ENCODE data around the gene KRR1.

The KRR1 gene

DNA sequence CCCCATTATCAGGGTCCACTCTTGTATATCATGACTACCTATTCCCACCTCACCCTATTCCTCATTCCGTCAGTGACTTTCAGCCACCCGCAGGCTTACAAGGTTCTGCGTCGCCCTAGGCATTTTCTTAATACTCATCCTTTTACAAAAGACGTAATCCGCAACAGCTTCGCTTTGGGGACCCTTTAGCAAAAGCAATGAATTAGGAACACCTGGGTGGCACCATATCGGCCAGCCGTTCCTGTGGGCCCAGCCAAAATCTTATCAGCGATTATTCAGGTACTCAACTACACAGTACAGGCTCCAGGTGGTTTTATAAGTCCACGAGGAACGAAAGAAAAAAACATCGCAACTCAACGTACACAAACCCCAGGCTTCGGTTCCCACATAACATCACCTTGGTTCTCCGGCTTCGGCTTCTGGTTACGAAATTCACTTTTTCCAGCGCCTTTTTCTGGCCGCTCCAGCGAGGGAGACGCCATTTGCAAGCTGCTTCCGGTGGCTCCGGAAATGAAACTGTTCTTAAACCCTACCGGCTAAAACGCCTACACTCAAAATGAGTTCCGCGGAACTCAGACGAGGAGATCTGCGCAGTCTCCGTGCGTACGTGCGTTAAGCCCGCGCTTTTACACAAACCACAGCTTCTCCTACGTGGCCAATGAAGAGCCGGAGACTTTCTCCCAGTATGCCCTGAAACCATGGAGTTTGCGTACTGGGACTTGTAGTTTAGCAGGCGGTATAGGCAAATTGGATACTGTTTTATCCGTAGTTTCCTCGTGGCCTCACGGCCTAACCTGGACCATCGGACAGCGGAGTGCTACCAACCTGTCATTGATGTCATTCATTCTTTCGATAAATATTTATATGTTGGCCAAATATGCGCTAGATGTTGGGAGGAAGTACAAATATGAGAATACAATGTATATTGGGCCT lies at the start of gene KRR1:
KRR1 (minus strand) TSS at position 494 of the 933 bp plus-strand sequence; CDS start at position 482, 12 bp downstream.
- DNase-seq (ENCODE audit: low spot score) = peak; percentile 88

GRCh38 chr12:75560167-75560566 lies 48.8 kb upstream of the KRR1 start:
- peak; percentile 8 for DNase-seq (ENCODE audit: low spot score)

- DNase-seq (ENCODE audit: low spot score) = no peak
Observed at GRCh38 chr12:75558287-75558686, 46.9 kb upstream of the KRR1 start.

- no peak for DNase-seq (ENCODE audit: low spot score)
Observed at GRCh38 chr12:75556311-75556899, 45.0 kb upstream of the KRR1 start.

GRCh38 chr12:75554556-75554880 lies 43.1 kb upstream of the KRR1 start:
- DNase-seq (ENCODE audit: low spot score) = no peak

DNA sequence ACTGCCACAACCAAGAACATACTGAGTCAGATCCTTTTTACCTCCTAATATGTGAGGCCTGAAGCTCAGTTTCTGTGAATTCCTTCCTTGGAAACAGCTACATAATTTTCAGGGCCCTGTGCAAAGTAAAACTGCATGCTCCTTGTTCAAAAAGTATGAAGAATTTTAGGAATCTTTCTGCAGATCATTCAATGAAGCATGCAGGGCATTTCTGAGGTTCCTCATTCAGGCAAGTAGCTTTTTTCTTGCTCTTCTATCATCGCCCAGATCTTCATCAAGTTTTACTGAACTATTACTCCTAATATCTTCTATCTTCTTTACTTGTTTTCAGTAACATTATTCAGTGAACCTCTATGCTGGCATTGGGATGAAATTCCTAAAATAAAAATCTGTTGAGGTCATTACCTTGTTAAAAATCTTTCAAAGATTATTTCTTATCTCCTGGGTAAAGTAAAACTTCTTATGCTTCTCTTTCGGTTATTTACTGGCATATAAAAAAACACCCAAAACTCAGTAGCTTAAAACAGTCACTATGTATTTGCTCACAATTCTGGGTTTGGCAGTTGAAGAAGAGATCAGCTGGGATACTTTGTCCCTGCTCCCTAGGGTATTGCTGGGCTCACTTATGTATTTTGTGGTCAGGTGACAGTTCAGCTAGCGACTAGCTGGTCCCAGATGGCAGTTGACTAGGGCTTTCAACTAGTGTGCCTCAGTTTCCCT lies 42.6 kb upstream of the KRR1 start:
- no peak for DNase-seq (ENCODE audit: low spot score)

GRCh38 chr12:75553398-75553797 lies 42.0 kb upstream of the KRR1 start:
- DNase-seq (ENCODE audit: low spot score) = no peak

DNA sequence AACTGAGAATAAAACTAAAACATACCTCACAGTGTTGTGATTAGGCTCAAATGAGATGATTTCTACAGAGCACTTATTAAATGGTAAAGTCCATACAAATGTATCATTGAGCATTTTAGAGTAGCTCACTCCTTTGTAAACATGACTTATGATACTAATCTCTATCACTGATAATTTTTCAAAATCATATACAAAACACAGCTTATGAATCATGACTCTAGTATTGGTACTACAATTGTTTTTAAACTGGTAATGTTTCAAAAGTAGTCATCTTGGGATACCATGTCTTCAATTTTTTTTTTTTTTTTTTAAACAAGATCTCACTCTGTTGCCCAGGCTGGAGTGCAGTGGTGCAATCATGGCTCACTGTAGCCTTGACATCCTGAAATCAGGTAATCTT lies 40.1 kb upstream of the KRR1 start:
- DNase-seq (ENCODE audit: low spot score) = no peak

GRCh38 chr12:75550401-75551240 lies 39.2 kb upstream of the KRR1 start:
- no peak for DNase-seq (ENCODE audit: low spot score)

- DNase-seq (ENCODE audit: low spot score) = no peak
Observed at GRCh38 chr12:75549989-75550388, 38.6 kb upstream of the KRR1 start.

DNA sequence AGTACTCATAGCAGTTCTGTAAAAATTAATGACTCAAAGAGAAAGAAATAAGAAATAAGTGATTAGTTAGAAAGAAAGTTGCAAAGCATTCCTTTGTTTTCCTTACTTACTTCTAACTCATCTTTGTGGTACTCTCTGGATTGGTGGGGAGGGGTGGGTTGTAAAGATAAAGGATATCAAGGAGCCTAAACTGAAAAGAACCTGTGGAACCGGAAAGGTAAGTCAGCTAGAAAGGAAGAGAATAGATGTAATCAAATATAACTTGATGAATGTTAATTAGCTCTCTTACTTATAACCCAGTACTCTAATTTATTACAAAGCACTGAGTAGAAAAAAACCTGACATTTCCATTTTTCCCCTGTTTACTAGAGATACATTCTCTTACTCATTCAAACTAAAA lies 37.5 kb upstream of the KRR1 start:
- no peak for DNase-seq (ENCODE audit: low spot score)

GRCh38 chr12:75545636-75546035 lies 34.2 kb upstream of the KRR1 start:
- no peak for DNase-seq (ENCODE audit: low spot score)

- no peak for DNase-seq (ENCODE audit: low spot score)
Observed at GRCh38 chr12:75543529-75543928, 32.1 kb upstream of the KRR1 start.

DNA sequence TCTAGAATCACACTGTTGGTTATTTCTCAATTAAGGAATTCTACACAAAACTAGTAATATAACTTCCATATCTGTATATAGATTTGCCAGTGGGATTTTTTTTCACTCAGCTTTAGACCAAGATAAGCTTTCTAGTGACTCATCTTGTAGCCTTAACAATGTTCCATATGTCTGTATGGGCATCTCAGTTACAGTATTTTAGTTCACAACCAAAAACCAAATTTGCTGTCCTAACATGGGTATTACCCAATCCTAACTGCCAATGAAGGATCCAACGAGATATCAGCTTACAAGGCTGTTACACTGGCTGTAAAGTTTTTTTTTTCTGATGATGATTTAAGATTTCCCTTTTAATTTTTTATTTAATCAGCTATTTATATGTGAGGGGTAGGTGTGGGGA lies 31.5 kb upstream of the KRR1 start:
- DNase-seq (ENCODE audit: low spot score) = no peak

DNA sequence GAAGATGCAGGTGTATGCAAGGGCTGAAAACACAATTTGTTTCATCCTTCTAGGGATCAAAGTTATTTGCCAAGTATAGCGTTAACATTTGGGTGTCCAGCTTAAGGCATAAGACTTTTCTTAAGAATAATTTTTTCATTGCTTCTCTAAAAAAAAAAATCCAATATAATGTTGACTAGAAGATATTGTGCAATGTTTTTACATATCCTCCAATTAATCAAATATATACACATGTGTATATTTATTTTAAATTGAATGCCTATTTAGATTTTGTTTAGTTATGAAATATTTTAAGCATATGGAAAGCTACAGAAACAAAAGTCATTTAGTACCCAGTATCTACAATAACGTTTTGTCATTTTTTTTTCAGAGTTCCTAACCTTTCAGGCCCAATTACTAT lies 28.5 kb upstream of the KRR1 start:
- DNase-seq (ENCODE audit: low spot score) = no peak

GRCh38 chr12:75533239-75533638 lies 21.8 kb upstream of the KRR1 start:
- DNase-seq (ENCODE audit: low spot score) = no peak

- no peak for DNase-seq (ENCODE audit: low spot score)
Observed at GRCh38 chr12:75529826-75530225, 18.4 kb upstream of the KRR1 start.

- no peak for DNase-seq (ENCODE audit: low spot score)
Observed at GRCh38 chr12:75529316-75529715, 17.9 kb upstream of the KRR1 start.

DNA sequence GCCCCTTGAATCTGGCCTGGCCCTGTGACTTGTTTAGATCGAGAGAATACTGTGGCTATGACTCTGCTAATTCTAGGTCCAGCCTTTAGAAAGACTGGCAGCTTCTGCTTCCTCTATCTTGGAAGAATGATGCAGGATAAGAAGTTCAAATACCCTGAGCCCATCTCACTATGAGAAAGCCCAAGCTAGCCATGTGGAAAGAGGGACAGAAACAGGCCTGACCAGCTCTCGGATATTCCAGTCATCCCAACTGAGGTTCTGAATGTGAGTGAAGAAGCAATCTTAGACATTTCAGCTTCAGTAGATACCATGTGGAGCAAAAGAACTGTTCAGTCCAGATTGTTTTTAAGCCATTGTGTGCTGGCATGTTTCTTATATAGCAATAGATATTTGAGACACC lies 17.3 kb upstream of the KRR1 start:
- DNase-seq (ENCODE audit: low spot score) = no peak

- DNase-seq (ENCODE audit: low spot score) = no peak
Observed at GRCh38 chr12:75528272-75528671, 16.9 kb upstream of the KRR1 start.

DNA sequence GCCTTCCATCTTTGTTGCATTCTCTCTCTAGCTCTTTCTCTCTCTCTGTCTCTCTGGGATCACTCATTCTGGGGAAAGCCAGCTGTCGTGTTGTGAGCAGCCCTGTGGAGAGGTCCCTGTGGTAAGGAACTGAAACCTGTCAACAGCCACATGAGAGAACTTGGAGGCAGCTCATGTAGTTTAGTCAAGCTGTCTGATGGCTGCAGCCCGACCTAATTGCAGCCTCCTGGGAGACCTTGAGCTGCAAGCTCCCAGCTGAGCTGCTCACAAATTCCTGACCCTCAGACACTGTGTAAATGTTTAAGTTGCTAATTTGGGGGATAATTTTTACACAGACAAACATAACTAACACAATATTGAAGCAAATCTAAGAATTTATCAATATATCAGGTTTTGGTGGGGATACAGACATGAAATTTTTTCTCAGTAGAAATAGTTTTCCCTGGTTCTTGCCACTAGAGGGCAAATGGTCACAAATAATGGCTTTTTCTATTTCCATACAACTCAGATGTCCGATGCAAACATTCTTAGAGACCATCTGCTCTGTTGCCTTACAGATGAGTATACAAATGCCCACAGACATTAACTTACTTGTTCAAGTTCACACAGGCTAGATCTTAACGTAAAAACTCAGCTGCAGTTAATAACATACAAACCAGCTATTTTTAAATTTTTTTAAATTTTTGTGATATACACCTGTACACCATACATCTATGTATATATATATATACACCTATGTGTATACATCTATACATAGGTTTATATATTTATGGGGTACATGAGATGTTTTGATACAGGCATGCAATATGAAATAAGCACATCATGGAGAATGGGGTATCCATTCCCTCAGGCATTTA lies 15.5 kb upstream of the KRR1 start:
- DNase-seq (ENCODE audit: low spot score) = peak; percentile 22

Data from AG08396 (cell line).